H9 (cell line): ENCODE data around the gene DPYD. TPM values are rescaled to one million over a fixed set of nuclear protein-coding genes. Genes with fewer than 3 reads are reported as not detected.

Experiments used
- DNase-seq: peaks from one replicate; pipeline ENCODE4 v3.0.0-alpha.2; 2017
- H2AFZ ChIP-seq: one replicate; pipeline ENCODE4 v1.6.1; 2013; ENCODE audit warnings: mild to moderate bottlenecking, low read length, control low read depth, moderate library complexity
- H2AK5ac ChIP-seq: 2 replicates; pipeline ENCODE4 v1.6.1; 2013; ENCODE audit warnings: low read length, control low read depth, mixed read lengths; ENCODE audit not compliant: insufficient read length
- H2BK120ac ChIP-seq: one replicate; pipeline ENCODE4 v1.6.1; 2013; ENCODE audit warnings: low read depth, mild to moderate bottlenecking, low read length, control low read depth, inconsistent platforms; ENCODE audit not compliant: poor library complexity, severe bottlenecking
- H2BK12ac ChIP-seq: 2 replicates; pipeline ENCODE4 v1.6.1; 2013; ENCODE audit warnings: low read length, control low read depth, mixed read lengths, low read depth; ENCODE audit not compliant: insufficient read length
- H2BK15ac ChIP-seq: 2 replicates; pipeline ENCODE4 v1.6.1; 2013; ENCODE audit warnings: low read depth, low read length, control low read depth
- H2BK20ac ChIP-seq: one replicate; pipeline ENCODE4 v1.6.1; 2013; ENCODE audit warnings: low read depth, mild to moderate bottlenecking, low read length, control low read depth, inconsistent platforms; ENCODE audit not compliant: poor library complexity, severe bottlenecking
- H2BK5ac ChIP-seq: 2 replicates; pipeline ENCODE4 v1.6.1; 2013; ENCODE audit warnings: low read length, control low read depth, mixed read lengths; ENCODE audit not compliant: insufficient read length
- H3K14ac ChIP-seq: 2 replicates; pipeline ENCODE4 v1.6.1; 2013; ENCODE audit warnings: low read length, control low read depth; ENCODE audit not compliant: insufficient read depth
- H3K18ac ChIP-seq: 2 replicates; pipeline ENCODE4 v1.6.1; 2013; ENCODE audit warnings: low read depth, mild to moderate bottlenecking, mixed read lengths, low read length, control low read depth; ENCODE audit not compliant: insufficient read length
- H3K23ac ChIP-seq: 2 replicates; pipeline ENCODE4 v1.6.1; 2013; ENCODE audit warnings: low read length, control low read depth, mixed read lengths, low read depth; ENCODE audit not compliant: insufficient read length
- H3K23me2 ChIP-seq: 2 replicates; pipeline ENCODE4 v1.6.1; 2013; ENCODE audit warnings: low read depth, mild to moderate bottlenecking, mixed read lengths, low read length, control low read depth; ENCODE audit not compliant: insufficient read length, poor library complexity, severe bottlenecking
- H3K27ac ChIP-seq: 2 replicates; pipeline ENCODE4 v1.5.1; 2013; ENCODE audit warnings: low read length, control low read depth, mixed read lengths, low read depth; ENCODE audit not compliant: insufficient read length
- H3K27me3 ChIP-seq: 2 replicates; pipeline ENCODE4 v1.6.1; 2013; ENCODE audit warnings: low read length, control low read depth, inconsistent platforms; ENCODE audit not compliant: insufficient read depth
- H3K4ac ChIP-seq: 2 replicates; pipeline ENCODE4 v1.6.1; 2013; ENCODE audit warnings: low read depth, mild to moderate bottlenecking, control low read depth, inconsistent platforms, low read length, moderate library complexity
- H3K4me1 ChIP-seq: 2 replicates; pipeline ENCODE4 v1.6.1; 2013; ENCODE audit warnings: low read length, control low read depth, inconsistent platforms; ENCODE audit not compliant: insufficient read depth
- H3K4me2 ChIP-seq: 2 replicates; pipeline ENCODE4 v1.6.1; 2013; ENCODE audit warnings: low read length, control low read depth, mixed read lengths; ENCODE audit not compliant: insufficient read length, insufficient read depth
- H3K56ac ChIP-seq: 2 replicates; pipeline ENCODE4 v1.6.1; 2013; ENCODE audit warnings: low read depth, mild to moderate bottlenecking, mixed read lengths, low read length, control low read depth; ENCODE audit not compliant: insufficient read length
- H3K79me1 ChIP-seq: 2 replicates; pipeline ENCODE4 v1.6.1; 2013; ENCODE audit warnings: low read depth, mild to moderate bottlenecking, moderate library complexity, low read length, control low read depth, inconsistent platforms; ENCODE audit not compliant: insufficient read depth, poor library complexity, severe bottlenecking
- H3K79me2 ChIP-seq: 2 replicates; pipeline ENCODE4 v1.6.1; 2013; ENCODE audit warnings: low read length, control low read depth, inconsistent platforms; ENCODE audit not compliant: insufficient read depth
- H3K9ac ChIP-seq: 2 replicates; pipeline ENCODE4 v1.6.1; 2013; ENCODE audit warnings: low read length, control low read depth, mixed read lengths; ENCODE audit not compliant: insufficient read length; ENCODE audit errors: extremely low read depth
- H3K9me3 ChIP-seq: one replicate; pipeline ENCODE4 v1.6.1; 2013; ENCODE audit warnings: low read depth, low read length, inconsistent platforms; ENCODE audit not compliant: control insufficient read depth
- H3T11ph ChIP-seq: one replicate; pipeline ENCODE4 v1.6.1; 2013; ENCODE audit warnings: mild to moderate bottlenecking, low read length, control low read depth, inconsistent platforms
- H4K20me1 ChIP-seq: one replicate; pipeline ENCODE4 v1.6.1; 2013; ENCODE audit not compliant: control insufficient read depth, insufficient read length, insufficient read depth
- H4K5ac ChIP-seq: 2 replicates; pipeline ENCODE4 v1.6.1; 2013; ENCODE audit warnings: low read depth, mild to moderate bottlenecking, mixed read lengths, low read length, control low read depth; ENCODE audit not compliant: insufficient read length
- H4K8ac ChIP-seq: replicated peaks from 2 replicates; pipeline ENCODE4 v1.6.1; 2013; ENCODE audit warnings: low read length, control low read depth, mixed read lengths, low read depth; ENCODE audit not compliant: insufficient read length
- H4K91ac ChIP-seq: 2 replicates; pipeline ENCODE4 v1.6.1; 2013; ENCODE audit warnings: low read depth, mild to moderate bottlenecking, moderate library complexity, mixed read lengths, low read length, control low read depth; ENCODE audit not compliant: insufficient read length
- H3K27ac Mint-ChIP-seq, 3 experiments: 2 replicates in 2 of 3; 3 replicates in 1 of 3; pipeline ENCODE4 v1.8.0; 2020 to 2021; ENCODE audit warnings: mixed read lengths in 3 of 3, mild to moderate bottlenecking in 1 of 3, moderate library complexity in 1 of 3
- H3K27me3 Mint-ChIP-seq: 2 replicates; pipeline ENCODE4 v1.8.0; 2021; ENCODE audit warnings: low read depth, mild to moderate bottlenecking, moderate library complexity, mixed read lengths
- H3K36me3 Mint-ChIP-seq, 3 experiments: 2 replicates in 2 of 3; 3 replicates in 1 of 3; pipeline ENCODE4 v1.8.0; 2020 to 2021; ENCODE audit warnings: low read depth in 3 of 3, mixed read lengths in 3 of 3; ENCODE audit not compliant: insufficient read depth in 1 of 3
- H3K4me1 Mint-ChIP-seq, 2 experiments: 2 replicates each; pipeline ENCODE4 v1.8.0; 2020; ENCODE audit warnings: mixed read lengths in 2 of 2
- H3K4me3 Mint-ChIP-seq, 2 experiments: 2 replicates in 1 of 2; 3 replicates in 1 of 2; pipeline ENCODE4 v1.8.0; 2020 to 2021; ENCODE audit warnings: mild to moderate bottlenecking in 2 of 2, mixed read lengths in 2 of 2, moderate library complexity in 1 of 2
- H3K9me3 Mint-ChIP-seq, 2 experiments: 2 replicates in 1 of 2; 3 replicates in 1 of 2; pipeline ENCODE4 v1.8.0; 2020; ENCODE audit warnings: mild to moderate bottlenecking in 2 of 2, mixed read lengths in 2 of 2, moderate library complexity in 1 of 2
- CTCF ChIP-seq: fragments of 200-600 bp; sonication (generic); conservative IDR thresholded peaks from 3 replicates; pipeline ENCODE4 v1.8.0; 2021; ENCODE audit warnings: antibody characterized with exemption, mild to moderate bottlenecking
- WGBS: extraction: QIAGEN DNeasy Blood & Tissue Kit; methylation state at CpG from one replicate; pipeline ENCODE4 v1.1.7; 2013; ENCODE audit warnings: missing lambda C conversion rate, low lambda C conversion rate, mixed read lengths; ENCODE audit not compliant: insufficient read length; ENCODE audit errors: extremely low coverage; 5-methylcytosine and 5-hydroxymethylcytosine counted together
- total RNA-seq: library from RNA; stranded (reverse); gene quantifications from 2 replicates; pipeline ENCODE4 v1.2.1, GENCODE V29; 2021

The DPYD gene
- total RNA-seq, 1 experiment from 2014 or later: 0.37 TPM

GRCh38 chr1:97368296-97368695 is 552.5 kb downstream of the DPYD start:
- H3K4me1 ChIP-seq: no peaks in the 10 kb centered on the region
- no peaks in the 10 kb centered on the region for H3K36me3 Mint-ChIP-seq
- no peak overlapping the region for H4K8ac ChIP-seq
- no peak overlapping the region for H3K18ac ChIP-seq
- no CpG with 5 or more reads among the region's 1 CpG for WGBS
- H3K9me3 Mint-ChIP-seq: no peaks in the 10 kb centered on the region
- H3K27ac Mint-ChIP-seq: no peak overlapping the region
- H3K4ac ChIP-seq: no peak overlapping the region
- no peak overlapping the region for H3K56ac ChIP-seq
- no peak overlapping the region for H2BK5ac ChIP-seq
- no peak overlapping the region for H3T11ph ChIP-seq
- no peak overlapping the region for H2BK12ac ChIP-seq
- H4K5ac ChIP-seq: no peak overlapping the region
- no peak overlapping the region for H3K27ac ChIP-seq
- no peaks in the 10 kb centered on the region for H3K79me2 ChIP-seq
- no peak for TF ChIP-seq CTCF
- no peaks in the 10 kb centered on the region for H4K20me1 ChIP-seq
- H3K14ac ChIP-seq: no peak overlapping the region
- no peak overlapping the region for H3K4me3 Mint-ChIP-seq
- H2AFZ ChIP-seq: no peak overlapping the region
- H3K4me1 Mint-ChIP-seq: 0 out of 4 replicates have a peak, but pooled peaks cover 3 to 7% of the 10 kb centered on the region in 2 experiments
- H3K23me2 ChIP-seq: no peaks in the 10 kb centered on the region
- no peak overlapping the region for H2BK120ac ChIP-seq
- no peaks in the 10 kb centered on the region for H3K27me3 Mint-ChIP-seq
- H2BK20ac ChIP-seq: no peak overlapping the region
- H3K23ac ChIP-seq: no peak overlapping the region
- H3K9ac ChIP-seq: no peak overlapping the region
- H3K4me2 ChIP-seq: no peak overlapping the region
- no peak overlapping the region for H2AK5ac ChIP-seq
- DNase-seq: no peak
- no peaks in the 10 kb centered on the region for H3K9me3 ChIP-seq
- H4K91ac ChIP-seq: no peak overlapping the region
- H2BK15ac ChIP-seq: no peak overlapping the region
- no peaks in the 10 kb centered on the region for H3K27me3 ChIP-seq
- H3K79me1 ChIP-seq: no peaks in the 10 kb centered on the region
